Measurements from ENCODE around the gene ISX. TPM values are rescaled to one million over a fixed set of nuclear protein-coding genes. Genes with fewer than 3 reads are reported as not detected.

ISX gene
- total RNA-seq, 1 donor from 2014 or later, result not detected

DNA sequence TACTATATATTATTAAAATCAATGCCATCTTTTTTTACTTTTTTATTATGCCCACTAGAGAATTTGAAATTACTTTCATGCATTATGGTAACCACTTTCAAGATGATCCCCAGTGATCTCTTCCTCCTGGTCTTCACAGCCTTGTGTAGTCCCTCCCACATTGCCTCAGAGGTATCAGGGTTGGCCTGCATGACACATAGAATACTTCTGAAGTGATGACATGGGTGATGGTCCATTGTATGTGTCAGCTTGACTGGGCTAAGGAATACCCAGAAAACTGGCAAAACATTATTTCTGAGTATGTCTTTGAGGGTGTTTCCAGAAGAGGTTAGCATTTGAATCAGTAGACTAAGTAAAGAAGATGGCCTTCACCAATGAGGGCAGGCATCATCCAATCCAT is 14.2 kb upstream of the ISX start:
- TF ChIP-seq CTCF (conservative IDR thresholded peaks at IDR 0.05; ENCODE audit: low read depth, low read length), result no peak
- DNase-seq (ENCODE audit: low read depth), result no peak
- no peak overlapping the region for H3K4me3 ChIP-seq (ENCODE audit: low read depth, low read length)

GRCh38 chr22:35053060-35053835 is 12.7 kb upstream of the ISX start:
- no peak for TF ChIP-seq CTCF (conservative IDR thresholded peaks at IDR 0.05; ENCODE audit: low read depth, low read length)
- no peak for DNase-seq (ENCODE audit: low read depth)

DNA sequence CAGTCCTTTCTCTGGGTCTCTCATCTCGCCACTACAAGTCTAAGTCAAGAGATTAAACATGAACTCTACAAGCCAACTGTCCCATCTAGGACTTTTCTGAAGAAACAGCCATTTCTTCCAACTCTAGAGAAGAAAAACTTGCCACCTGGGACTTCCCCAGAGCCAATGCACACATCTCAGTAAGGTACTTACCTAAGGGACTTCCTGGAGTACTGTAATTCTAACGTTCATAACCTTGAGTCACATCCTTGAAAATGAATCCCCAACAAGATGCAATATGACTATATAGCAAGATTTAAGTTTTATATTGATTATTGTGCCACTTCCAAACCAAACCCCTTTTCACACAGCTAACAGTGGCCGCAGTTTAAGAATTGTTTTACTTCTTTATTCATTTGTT is 11.9 kb upstream of the ISX start:
- no peak for TF ChIP-seq CTCF (conservative IDR thresholded peaks at IDR 0.05; ENCODE audit: low read depth, low read length)
- no peak overlapping the region for H3K4me3 ChIP-seq (ENCODE audit: low read depth, low read length)
- DNase-seq (ENCODE audit: low read depth), result no peak

More at GRCh38 chr22:35053060-35053835, 12.7 kb upstream of the ISX start:
- H3K4me3 ChIP-seq (ENCODE audit: low read depth, low read length), result no peak overlapping the region

GRCh38 chr22:35056486-35056885 is 9.5 kb upstream of the ISX start:
- DNase-seq (ENCODE audit: low read depth), result no peak
- no peak overlapping the region for H3K4me3 ChIP-seq (ENCODE audit: low read depth, low read length)
- TF ChIP-seq CTCF (conservative IDR thresholded peaks at IDR 0.05; ENCODE audit: low read depth, low read length), result no peak

DNA sequence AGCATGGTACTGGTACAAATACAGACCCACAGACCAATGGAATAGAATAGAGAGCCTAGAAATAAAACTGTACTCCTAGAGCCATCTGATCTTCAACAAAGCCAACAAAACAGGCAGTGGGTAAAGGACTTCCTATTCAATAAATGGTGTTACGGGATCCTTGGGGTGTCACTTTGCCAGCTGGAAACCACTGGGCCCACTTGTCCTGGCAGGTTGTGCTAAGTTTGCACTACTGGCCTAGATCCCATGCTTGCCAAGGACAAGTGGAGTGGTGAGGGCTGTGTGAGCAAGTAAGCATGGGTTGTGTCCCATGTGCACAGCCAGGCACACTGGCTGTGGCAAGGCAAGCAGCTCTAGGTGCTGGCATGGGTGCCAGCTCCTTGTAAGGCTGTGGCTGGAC is 8.8 kb upstream of the ISX start:
- no peak for DNase-seq (ENCODE audit: low read depth)
- no peak for TF ChIP-seq CTCF (conservative IDR thresholded peaks at IDR 0.05; ENCODE audit: low read depth, low read length)
- H3K4me3 ChIP-seq (ENCODE audit: low read depth, low read length), result no peak overlapping the region

DNA sequence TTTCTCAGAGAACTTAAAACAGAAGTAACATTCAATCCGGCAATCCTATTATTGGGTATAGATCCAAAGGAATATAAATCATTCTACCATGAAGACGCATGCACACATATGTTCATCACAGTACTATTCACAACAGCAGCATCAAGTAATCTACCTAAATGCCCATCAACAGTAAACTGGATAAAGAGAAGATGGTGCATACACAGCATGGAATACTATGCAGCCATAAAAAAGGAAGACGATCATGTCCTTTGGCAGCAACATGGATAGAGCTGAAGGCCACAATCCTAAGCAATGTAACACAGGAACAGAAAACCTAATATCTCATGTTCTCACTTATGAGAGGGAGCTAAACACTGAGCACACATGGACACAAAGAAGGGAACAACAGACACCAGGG is 6.3 kb upstream of the ISX start:
- DNase-seq (ENCODE audit: low read depth), result no peak
- TF ChIP-seq CTCF (conservative IDR thresholded peaks at IDR 0.05; ENCODE audit: low read depth, low read length), result no peak
- no peak overlapping the region for H3K4me3 ChIP-seq (ENCODE audit: low read depth, low read length)

DNA sequence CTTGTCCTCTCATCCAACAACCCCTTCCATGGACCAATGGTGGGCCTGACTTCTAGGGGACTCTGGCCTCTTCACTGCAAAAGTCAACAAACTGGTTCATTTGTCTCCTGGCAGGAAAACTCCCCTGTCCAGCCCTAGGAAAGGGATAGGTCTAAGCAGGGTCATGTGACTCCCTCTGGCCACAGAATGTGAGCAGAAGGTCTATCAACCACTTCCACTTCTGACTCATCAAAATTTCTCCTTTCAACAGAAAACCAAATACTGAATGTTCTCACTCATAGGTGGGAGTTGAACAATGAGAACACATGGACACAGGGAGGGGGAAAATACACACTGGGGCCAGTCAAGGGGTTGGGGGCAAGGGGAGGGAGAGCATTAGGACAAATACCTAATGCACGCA is 1.3 kb upstream of the ISX start:
- no peak for TF ChIP-seq CTCF (conservative IDR thresholded peaks at IDR 0.05; ENCODE audit: low read depth, low read length)
- no peak overlapping the region for H3K4me3 ChIP-seq (ENCODE audit: low read depth, low read length)
- no peak for DNase-seq (ENCODE audit: low read depth)

Measured in epithelial cell of proximal tubule (primary cell).